ENCODE measurements around the gene ACAA1.

Gene ACAA1

DNA sequence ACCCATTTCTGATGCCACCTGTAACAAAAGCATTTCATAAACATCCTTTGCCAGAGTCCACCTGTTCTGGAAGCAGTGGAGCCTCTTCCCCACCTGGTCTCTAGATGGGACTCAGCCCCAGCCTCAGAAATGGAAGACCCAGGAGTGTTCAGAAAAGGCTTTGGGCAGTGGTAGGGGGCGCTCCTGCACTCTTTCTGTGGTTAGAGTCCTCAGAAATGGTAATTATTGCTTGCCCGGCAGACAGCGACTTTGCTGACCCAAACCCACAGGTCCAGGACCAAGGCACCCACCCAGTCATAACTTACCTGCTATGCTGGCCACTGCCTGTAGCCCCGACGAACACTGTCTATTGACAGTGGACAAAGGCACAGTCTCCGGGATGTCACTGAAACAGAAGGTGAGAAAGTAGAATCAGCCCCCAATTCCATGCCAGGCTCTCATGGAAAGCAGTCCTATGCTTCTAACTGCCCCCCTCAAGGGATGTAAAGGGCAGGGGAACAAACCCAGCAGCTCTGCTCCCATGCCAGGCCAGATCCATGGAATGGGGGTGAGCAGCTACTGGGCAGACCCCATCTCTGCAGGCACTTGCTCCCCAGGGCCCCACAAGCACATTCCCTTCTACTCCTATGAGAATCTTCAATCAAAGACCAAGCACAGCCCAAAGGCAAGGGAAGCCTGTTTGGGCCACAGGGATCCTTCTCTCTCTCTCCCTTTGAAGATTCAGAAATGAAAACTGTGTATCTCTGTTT lies 5.1 kb downstream of the ACAA1 start:
- H3K4me1 ChIP-seq = peaks cover 0 to 40% (median 18%) of the 10 kb centered on the region in 4 donors
- intact Hi-C loops (cut with DNase I; ENCODE audit: low total_unique reads) = loop anchor here (10.0 kb wide), 1 partner anchor 97 kb away; the partner anchor contains the start of gene DLEC1

DNA sequence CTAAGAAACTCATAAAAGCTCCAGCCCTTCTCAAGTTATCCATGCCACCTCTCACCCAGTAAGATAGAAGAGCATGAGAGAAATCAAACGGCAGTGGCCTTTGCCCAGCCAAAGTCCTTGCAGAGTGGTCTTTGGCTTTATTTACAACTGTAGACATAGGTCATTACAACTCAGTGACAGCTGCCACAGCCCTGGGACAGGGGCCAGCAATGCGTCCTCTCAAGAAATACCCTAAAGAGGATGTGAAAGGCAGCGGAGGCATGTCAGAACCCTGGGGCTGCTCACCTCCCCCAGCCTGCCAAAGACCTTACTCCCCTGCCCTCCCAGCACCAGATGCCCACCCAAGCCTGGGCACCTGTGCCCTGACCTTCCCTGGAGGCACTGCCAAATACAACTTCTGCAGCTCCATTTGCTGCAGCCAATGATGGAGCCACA lies 6.3 kb downstream of the ACAA1 start:
- intact Hi-C loops (cut with DNase I; ENCODE audit: low total_unique reads) = loop anchor here (10.0 kb wide), 1 partner anchor 96 kb away; the partner anchor contains the start of gene DLEC1
- peaks cover 78 to 91% (median 86%) of the 10 kb centered on the region in 3 donors for H3K36me3 ChIP-seq
- H3K27me3 ChIP-seq = no peaks in the 10 kb centered on the region
- TF ChIP-seq, protein P1, sequence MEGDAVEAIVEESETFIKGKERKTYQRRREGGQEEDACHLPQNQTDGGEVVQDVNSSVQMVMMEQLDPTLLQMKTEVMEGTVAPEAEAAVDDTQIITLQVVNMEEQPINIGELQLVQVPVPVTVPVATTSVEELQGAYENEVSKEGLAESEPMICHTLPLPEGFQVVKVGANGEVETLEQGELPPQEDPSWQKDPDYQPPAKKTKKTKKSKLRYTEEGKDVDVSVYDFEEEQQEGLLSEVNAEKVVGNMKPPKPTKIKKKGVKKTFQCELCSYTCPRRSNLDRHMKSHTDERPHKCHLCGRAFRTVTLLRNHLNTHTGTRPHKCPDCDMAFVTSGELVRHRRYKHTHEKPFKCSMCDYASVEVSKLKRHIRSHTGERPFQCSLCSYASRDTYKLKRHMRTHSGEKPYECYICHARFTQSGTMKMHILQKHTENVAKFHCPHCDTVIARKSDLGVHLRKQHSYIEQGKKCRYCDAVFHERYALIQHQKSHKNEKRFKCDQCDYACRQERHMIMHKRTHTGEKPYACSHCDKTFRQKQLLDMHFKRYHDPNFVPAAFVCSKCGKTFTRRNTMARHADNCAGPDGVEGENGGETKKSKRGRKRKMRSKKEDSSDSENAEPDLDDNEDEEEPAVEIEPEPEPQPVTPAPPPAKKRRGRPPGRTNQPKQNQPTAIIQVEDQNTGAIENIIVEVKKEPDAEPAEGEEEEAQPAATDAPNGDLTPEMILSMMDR (IDR thresholded peaks at IDR 0.05) = no peak
- H3K4me1 ChIP-seq = peaks cover 0 to 33% (median 12%) of the 10 kb centered on the region in 4 donors
- peak in 1 of 2 donors; percentile 10 for DNase-seq
- no peaks in the 10 kb centered on the region for H3K9me3 ChIP-seq
- H3K27ac ChIP-seq = no peak overlapping the region
- no peak overlapping the region for H3K4me3 ChIP-seq

More for the DNA sequence above, 5.1 kb downstream of the ACAA1 start:
- no peak overlapping the region for H3K27ac ChIP-seq
- H3K9me3 ChIP-seq = no peaks in the 10 kb centered on the region
- peaks cover 67 to 80% (median 74%) of the 10 kb centered on the region in 3 donors for H3K36me3 ChIP-seq
- TF ChIP-seq, protein P1 (IDR thresholded peaks at IDR 0.05) = no peak
- no peaks in the 10 kb centered on the region for H3K27me3 ChIP-seq
- peak; percentile 19 to 55 for DNase-seq
- H3K4me3 ChIP-seq = no peak overlapping the region

DNA sequence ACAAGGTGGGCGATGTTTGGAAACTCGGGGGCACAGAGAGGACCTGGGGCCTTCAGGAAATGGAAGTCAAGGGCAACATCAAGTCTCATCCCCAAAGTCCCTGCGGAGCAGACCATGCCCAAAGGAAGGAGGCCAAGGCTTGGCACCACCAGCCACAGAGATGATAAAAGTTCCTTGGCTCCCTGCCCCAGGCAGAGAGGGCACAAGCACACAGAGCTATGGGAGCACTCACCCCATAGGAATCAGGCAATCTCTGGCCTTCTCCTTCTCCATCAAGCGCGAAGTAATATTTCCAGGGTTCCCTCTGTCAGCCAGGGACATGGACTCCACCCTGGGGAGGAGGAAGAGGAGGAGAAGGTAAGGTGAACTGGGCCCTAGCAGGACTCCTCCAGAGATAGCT lies 7.9 kb downstream of the ACAA1 start:
- Histone ChIP-seq H3K27ac (no peak overlapping the region), H3K4me3 (no peak overlapping the region), H3K36me3 (peaks cover 79 to 100% (median 100%) of the 10 kb centered on the region in 3 donors), H3K9me3 (no peaks in the 10 kb centered on the region), H3K4me1 (peaks cover 0 to 17% (median 4%) of the 10 kb centered on the region in 4 donors), H3K27me3 (no peaks in the 10 kb centered on the region)
- TF ChIP-seq, protein P1 (IDR thresholded peaks at IDR 0.05) = no peak
- peak; percentile 9 to 55 for DNase-seq
- intact Hi-C loops (cut with DNase I; ENCODE audit: low total_unique reads) = loop anchor here (10.0 kb wide), 2 partner anchors 126 to 216 kb away; partner anchors contain the start of gene XYLB

DNA sequence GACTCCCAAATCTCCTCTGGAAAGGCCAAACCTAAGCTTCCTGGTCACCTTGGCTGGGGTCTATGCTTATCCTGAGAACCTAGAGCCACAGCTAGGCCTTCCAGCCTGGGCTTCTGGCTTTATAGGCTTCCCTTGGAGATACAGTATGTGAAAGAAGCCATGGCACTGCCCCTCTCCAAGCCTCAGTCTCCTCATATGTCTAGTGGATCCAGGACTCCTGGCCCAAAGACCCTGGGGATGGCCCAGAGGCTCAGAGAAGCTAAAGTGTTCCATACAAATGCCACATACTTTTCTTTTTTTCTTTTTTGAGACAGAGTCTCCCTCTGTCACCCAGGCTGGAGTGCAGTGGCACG lies 8.6 kb downstream of the ACAA1 start:
- intact Hi-C loops (cut with DNase I; ENCODE audit: low total_unique reads) = loop anchor here (10.0 kb wide), 2 partner anchors 127 to 217 kb away; partner anchors contain the start of gene XYLB
- Histone ChIP-seq H3K36me3 (peaks cover 71 to 100% (median 99%) of the 10 kb centered on the region in 3 donors), H3K9me3 (no peaks in the 10 kb centered on the region), H3K27ac (no peak overlapping the region), H3K27me3 (no peaks in the 10 kb centered on the region), H3K4me1 (peaks cover 0 to 10% (median 4%) of the 10 kb centered on the region in 4 donors), H3K4me3 (no peak overlapping the region)
- TF ChIP-seq, protein P1 (IDR thresholded peaks at IDR 0.05) = no peak
- DNase-seq = peak in 1 of 2 donors; percentile 44

DNA sequence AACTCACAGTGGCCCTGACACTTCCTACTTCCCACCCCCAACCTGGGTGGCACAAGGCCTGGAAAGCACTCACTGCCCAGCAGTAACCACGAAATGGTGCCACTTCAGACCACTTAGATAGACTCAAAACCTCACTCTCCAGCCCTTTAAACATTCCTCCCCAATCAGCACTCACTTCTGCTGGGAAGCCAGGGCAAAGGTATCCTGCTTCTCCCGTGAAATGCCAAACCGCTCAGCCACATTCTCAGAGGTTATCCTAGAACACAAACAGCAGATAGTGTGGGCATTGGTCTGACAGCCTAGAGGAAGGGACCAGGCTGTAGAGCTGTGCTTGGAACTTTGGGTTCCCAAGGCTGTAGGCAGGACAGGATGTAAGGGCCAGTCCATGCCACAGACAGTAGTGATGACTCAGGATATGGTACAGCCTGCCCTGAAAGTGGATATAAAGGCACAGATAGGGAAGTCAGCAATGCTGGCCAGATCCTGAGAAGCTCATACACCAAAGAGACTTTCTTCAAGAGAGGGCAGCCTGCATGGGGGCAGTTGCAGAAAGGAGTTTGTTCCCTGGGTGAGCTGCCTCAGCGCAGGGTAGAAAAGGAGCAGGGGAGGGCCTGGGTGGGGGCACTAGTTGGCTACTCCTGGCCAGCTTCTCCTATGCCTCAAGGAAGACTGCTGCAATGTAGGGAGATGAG lies 9.2 kb downstream of the ACAA1 start:
- intact Hi-C loops (cut with DNase I; ENCODE audit: low total_unique reads) = loop anchor here (10.0 kb wide), 2 partner anchors 127 to 217 kb away; partner anchors contain the start of gene XYLB
- Histone ChIP-seq H3K27ac (no peak overlapping the region), H3K9me3 (no peaks in the 10 kb centered on the region), H3K27me3 (no peaks in the 10 kb centered on the region), H3K4me1 (peaks cover 0 to 5% (median 2%) of the 10 kb centered on the region in 4 donors), H3K4me3 (no peak overlapping the region), H3K36me3 (peaks cover 69 to 100% (median 99%) of the 10 kb centered on the region in 3 donors)
- TF ChIP-seq, protein P1 (IDR thresholded peaks at IDR 0.05) = no peak
- DNase-seq = peak in 1 of 2 donors; percentile 16

All from tibial artery (tissue), 4 donors.